Measurements from ENCODE around the gene FXYD5.
"Not testable (repeated sequence)": the region's sequence is repeated elsewhere in the genome, so short reads cannot be mapped to it uniquely, and the experiment has no call there.

FXYD5 gene

GRCh38 chr19:35151273-35152065, 3.1 kb upstream of the FXYD5 start:
- H3K4me1 ChIP-seq (ENCODE audit: insufficient read depth, low read length): peaks cover 25% of the 10 kb centered on the region
- H3K9me3 ChIP-seq (ENCODE audit: control insufficient read depth, insufficient read depth, low read length): no peaks in the 10 kb centered on the region
- H3K36me3 ChIP-seq (ENCODE audit: insufficient read depth, low read length): no peaks in the 10 kb centered on the region; the same call in 1 of the 2 replicates
- no peak overlapping the region for H3K9ac ChIP-seq (ENCODE audit: low read depth, low read length)

GRCh38 chr19:35153129-35153522, 1.4 kb upstream of the FXYD5 start:
- not testable (repeated sequence) for H3K9me3 ChIP-seq (ENCODE audit: control insufficient read depth, insufficient read depth, low read length)
- H3K36me3 ChIP-seq (ENCODE audit: insufficient read depth, low read length): peaks cover 12% of the 10 kb centered on the region
- H3K9ac ChIP-seq (ENCODE audit: low read depth, low read length): peak overlapping the region; percentile 91
- H3K4me1 ChIP-seq (ENCODE audit: insufficient read depth, low read length): peaks cover 26% of the 10 kb centered on the region

GRCh38 chr19:35153701-35154524, 622 bp upstream of the FXYD5 start:
- Histone ChIP-seq H3K9ac (ENCODE audit: low read depth, low read length) (peak overlapping the region; percentile 91; the same call in 1 of the 2 replicates), H3K9me3 (ENCODE audit: control insufficient read depth, insufficient read depth, low read length) (no peaks in the 10 kb centered on the region), H3K36me3 (ENCODE audit: insufficient read depth, low read length) (peaks cover 17% of the 10 kb centered on the region), H3K4me1 (ENCODE audit: insufficient read depth, low read length) (peaks cover 26% of the 10 kb centered on the region)

GRCh38 chr19:35155441-35155840, 906 bp downstream of the FXYD5 start:
- H3K4me1 ChIP-seq (ENCODE audit: insufficient read depth, low read length): peaks cover 25% of the 10 kb centered on the region
- no peaks in the 10 kb centered on the region for H3K9me3 ChIP-seq (ENCODE audit: control insufficient read depth, insufficient read depth, low read length)
- peak overlapping the region; percentile 91 for H3K9ac ChIP-seq (ENCODE audit: low read depth, low read length)
- peaks cover 27% of the 10 kb centered on the region for H3K36me3 ChIP-seq (ENCODE audit: insufficient read depth, low read length)

- peaks cover 27% of the 10 kb centered on the region for H3K36me3 ChIP-seq (ENCODE audit: insufficient read depth, low read length)
- H3K9ac ChIP-seq (ENCODE audit: low read depth, low read length): peak overlapping the region; percentile 91; the same call in 1 of the 2 replicates
- peaks cover 18% of the 10 kb centered on the region for H3K4me1 ChIP-seq (ENCODE audit: insufficient read depth, low read length)
- no peaks in the 10 kb centered on the region for H3K9me3 ChIP-seq (ENCODE audit: control insufficient read depth, insufficient read depth, low read length)
Measured at GRCh38 chr19:35155981-35156672, 1.6 kb downstream of the FXYD5 start.

GRCh38 chr19:35156673-35157014, 2.1 kb downstream of the FXYD5 start:
- Histone ChIP-seq H3K9me3 (ENCODE audit: control insufficient read depth, insufficient read depth, low read length) (no peaks in the 10 kb centered on the region), H3K4me1 (ENCODE audit: insufficient read depth, low read length) (peaks cover 14% of the 10 kb centered on the region), H3K36me3 (ENCODE audit: insufficient read depth, low read length) (peaks cover 31% of the 10 kb centered on the region), H3K9ac (ENCODE audit: low read depth, low read length) (no peak overlapping the region)

- peaks cover 12% of the 10 kb centered on the region for H3K4me1 ChIP-seq (ENCODE audit: insufficient read depth, low read length)
- H3K9ac ChIP-seq (ENCODE audit: low read depth, low read length): no peak overlapping the region
- H3K36me3 ChIP-seq (ENCODE audit: insufficient read depth, low read length): peaks cover 39% of the 10 kb centered on the region
- no peaks in the 10 kb centered on the region for H3K9me3 ChIP-seq (ENCODE audit: control insufficient read depth, insufficient read depth, low read length)
Measured at GRCh38 chr19:35157431-35157830, 2.9 kb downstream of the FXYD5 start.

- Histone ChIP-seq H3K36me3 (ENCODE audit: insufficient read depth, low read length) (peaks cover 60% of the 10 kb centered on the region), H3K9me3 (ENCODE audit: control insufficient read depth, insufficient read depth, low read length) (peaks cover 4% of the 10 kb centered on the region; the same call in 1 of the 2 replicates), H3K4me1 (ENCODE audit: insufficient read depth, low read length) (peaks cover 8% of the 10 kb centered on the region), H3K9ac (ENCODE audit: low read depth, low read length) (no peak overlapping the region)
Measured at GRCh38 chr19:35159606-35160005, 5.1 kb downstream of the FXYD5 start.

GRCh38 chr19:35160629-35161433, 6.3 kb downstream of the FXYD5 start:
- no peak overlapping the region for H3K9ac ChIP-seq (ENCODE audit: low read depth, low read length)
- peaks cover 6% of the 10 kb centered on the region for H3K4me1 ChIP-seq (ENCODE audit: insufficient read depth, low read length)
- peaks cover 4% of the 10 kb centered on the region; the same call in 1 of the 2 replicates for H3K9me3 ChIP-seq (ENCODE audit: control insufficient read depth, insufficient read depth, low read length)
- H3K36me3 ChIP-seq (ENCODE audit: insufficient read depth, low read length): peaks cover 72% of the 10 kb centered on the region

- Histone ChIP-seq H3K4me1 (ENCODE audit: insufficient read depth, low read length) (peaks cover 2% of the 10 kb centered on the region; the same call in 1 of the 2 replicates), H3K36me3 (ENCODE audit: insufficient read depth, low read length) (peaks cover 78% of the 10 kb centered on the region), H3K9me3 (ENCODE audit: control insufficient read depth, insufficient read depth, low read length) (peaks cover 9% of the 10 kb centered on the region; the same call in 1 of the 2 replicates), H3K9ac (ENCODE audit: low read depth, low read length) (no peak overlapping the region)
Measured at GRCh38 chr19:35161434-35161743, 6.9 kb downstream of the FXYD5 start.

GRCh38 chr19:35162471-35163326, 8.2 kb downstream of the FXYD5 start:
- peaks cover 72% of the 10 kb centered on the region for H3K36me3 ChIP-seq (ENCODE audit: insufficient read depth, low read length)
- no peak overlapping the region for H3K9ac ChIP-seq (ENCODE audit: low read depth, low read length)
- H3K9me3 ChIP-seq (ENCODE audit: control insufficient read depth, insufficient read depth, low read length): peaks cover 9% of the 10 kb centered on the region
- H3K4me1 ChIP-seq (ENCODE audit: insufficient read depth, low read length): no peaks in the 10 kb centered on the region

GRCh38 chr19:35164418-35164817, 9.9 kb downstream of the FXYD5 start:
- Histone ChIP-seq H3K9me3 (ENCODE audit: control insufficient read depth, insufficient read depth, low read length) (peaks cover 9% of the 10 kb centered on the region), H3K9ac (ENCODE audit: low read depth, low read length) (no peak overlapping the region), H3K4me1 (ENCODE audit: insufficient read depth, low read length) (no peaks in the 10 kb centered on the region), H3K36me3 (ENCODE audit: insufficient read depth, low read length) (peaks cover 61% of the 10 kb centered on the region)
